Lung (tissue), 12 donors: Measurements from ENCODE around the gene MCM5. TPM values are rescaled to one million over a fixed set of nuclear protein-coding genes. Genes with fewer than 3 reads are reported as not detected.

Experiments used
- ATAC-seq: fragments of 200-7000 bp; cut with Tn5 transposase; one replicate; pipeline ENCODE4 v1.9.1; 2020; ENCODE audit warnings: moderate number of reproducible peaks; ENCODE audit not compliant: insufficient read depth, low FRiP score
- DNase-seq, 3 donors: peaks; one replicate each; pipeline ENCODE4 v3.0.0-alpha.2; 2013 to 2017
- H3K27ac ChIP-seq, 2 donors: one replicate each; pipeline ENCODE4 v1.5.1; 2013; ENCODE audit warnings: mild to moderate bottlenecking in 2 of 2, moderate library complexity in 2 of 2, control low read depth in 1 of 2, inconsistent platforms in 1 of 2, low read depth in 1 of 2, low read length in 1 of 2
- H3K27me3 ChIP-seq, 3 donors: one replicate each; pipeline ENCODE4 v1.5.1; 2013; ENCODE audit warnings: low read length in 2 of 3; ENCODE audit not compliant: control insufficient read depth in 3 of 3, insufficient read depth in 3 of 3
- H3K36me3 ChIP-seq, 4 donors: one replicate each; pipeline ENCODE4 v1.5.1; 2013; ENCODE audit warnings: low read length in 4 of 4, mild to moderate bottlenecking in 1 of 4, moderate library complexity in 1 of 4; ENCODE audit not compliant: control insufficient read depth in 4 of 4, insufficient read depth in 4 of 4
- H3K4me1 ChIP-seq, 5 donors: one replicate each; pipeline ENCODE4 v1.5.1; 2013; ENCODE audit warnings: low read length in 5 of 5, mild to moderate bottlenecking in 2 of 5, moderate library complexity in 1 of 5; ENCODE audit not compliant: control insufficient read depth in 5 of 5, insufficient read depth in 5 of 5
- H3K4me3 ChIP-seq: one replicate; pipeline ENCODE4 v1.5.1; 2013; ENCODE audit warnings: mild to moderate bottlenecking, control low read depth, moderate library complexity
- H3K9ac ChIP-seq, 2 donors: one replicate each; pipeline ENCODE4 v1.5.1; 2013; ENCODE audit warnings: low read length in 2 of 2, control low read depth in 1 of 2; ENCODE audit not compliant: insufficient read depth in 1 of 2
- H3K9me3 ChIP-seq, 4 donors: one replicate each; pipeline ENCODE4 v1.5.1; 2013; ENCODE audit warnings: low read length in 3 of 4, mild to moderate bottlenecking in 1 of 4, moderate library complexity in 1 of 4; ENCODE audit not compliant: control insufficient read depth in 4 of 4, insufficient read depth in 3 of 4
- CTCF ChIP-seq: IDR thresholded peaks from 2 replicates; pipeline ENCODE4 v1.5.1; 2012; ENCODE audit warnings: mild to moderate bottlenecking; ENCODE audit errors: control extremely low read depth, extremely low read depth
- WGBS, 2 donors: extraction: QIAGEN DNeasy Blood & Tissue Kit; methylation state at CpG; one replicate each; pipeline ENCODE4 v1.1.7; 2013; 5-methylcytosine and 5-hydroxymethylcytosine counted together
- polyA plus RNA-seq, 2 donors: library from polyadenylated mRNA; stranded (reverse); fragments of 200-250 nt; gene quantifications; one replicate each; pipeline ENCODE4 v1.2.1, GENCODE V29; 2013
- total RNA-seq, 2 donors: library from RNA; depleted of rRNA in 1 of 2; stranded (reverse); fragments of >200 nt in 1 of 2; gene quantifications; one replicate each; pipeline ENCODE4 v1.2.1, GENCODE V29; 2014 to 2021
- donor health status: control.
- donor health status: control.
- donor health status: Bipolar disorder and iron deficiency.
- donor health status: healthy.
- donor health status: DM: yes; HTN: yes; CAD: no.

MCM5 gene
- total and polyA plus RNA-seq, 4 donors, result 17.6 to 43.1 (median 25.9) TPM

GRCh38 chr22:35462498-35463230 lies 62.7 kb downstream of the MCM5 start:
- 75 to 92% methylated on average over 9 of the region's 9 CpGs for WGBS, 2 donors
- peaks cover 0 to 3% (median 0%) of the 10 kb centered on the region in 5 donors for H3K4me1 ChIP-seq
- H3K4me3 ChIP-seq, result no peak overlapping the region
- ATAC-seq, result no peak
- H3K36me3 ChIP-seq, result no peaks in the 10 kb centered on the region
- H3K9ac ChIP-seq, result no peak overlapping the region
- H3K9me3 ChIP-seq, result no peaks in the 10 kb centered on the region
- no peak for TF ChIP-seq CTCF
- H3K27ac ChIP-seq, result no peak overlapping the region
- peak; percentile 36 to 61 (median 38) for DNase-seq
- H3K27me3 ChIP-seq, result no peaks in the 10 kb centered on the region

GRCh38 chr22:35463231-35463933 lies 63.4 kb downstream of the MCM5 start:
- ATAC-seq, result no peak
- peaks cover 0 to 9% (median 4%) of the 10 kb centered on the region in 5 donors for H3K4me1 ChIP-seq
- no peak for DNase-seq
- TF ChIP-seq CTCF, result no peak
- no peaks in the 10 kb centered on the region for H3K9me3 ChIP-seq
- no peak overlapping the region for H3K27ac ChIP-seq
- 99 to 100% methylated on average over 2 of the region's 2 CpGs for WGBS, 2 donors
- H3K27me3 ChIP-seq, result no peaks in the 10 kb centered on the region
- H3K4me3 ChIP-seq, result no peak overlapping the region
- H3K9ac ChIP-seq, result no peak overlapping the region
- H3K36me3 ChIP-seq, result no peaks in the 10 kb centered on the region

- ATAC-seq (no peak), DNase-seq (no peak)
- WGBS, 2 donors, result 88 to 89% methylated on average over 3 of the region's 3 CpGs
- H3K27me3 ChIP-seq, result no peaks in the 10 kb centered on the region
- H3K27ac ChIP-seq, result no peak overlapping the region
- no peaks in the 10 kb centered on the region for H3K9me3 ChIP-seq
- no peak overlapping the region for H3K9ac ChIP-seq
- no peak for TF ChIP-seq CTCF
- no peak overlapping the region for H3K4me3 ChIP-seq
- peaks cover 0 to 9% (median 4%) of the 10 kb centered on the region in 5 donors for H3K4me1 ChIP-seq
- no peaks in the 10 kb centered on the region for H3K36me3 ChIP-seq
Observed at GRCh38 chr22:35464399-35464798, 64.5 kb downstream of the MCM5 start.
